EL (cell line): Measurements from ENCODE around the gene PKN1.
A peak's percentile ranks its signal among the peaks of the same experiment; 100 is the strongest.
"Not testable (repeated sequence)": the region's sequence is repeated elsewhere in the genome, so short reads cannot be mapped to it uniquely, and the experiment has no call there.

Experiments
- DNase-seq: peaks from one replicate; pipeline ENCODE4 v3.0.0-alpha.2; 2016

PKN1 gene

GRCh38 chr19:14492756-14493337 lies 59.7 kb downstream of the PKN1 start:
- DNase-seq = no peak

GRCh38 chr19:14494411-14494810 lies 61.3 kb downstream of the PKN1 start:
- DNase-seq = no peak

- peak; percentile 38 for DNase-seq
Observed at GRCh38 chr19:14494910-14495671, 62.0 kb downstream of the PKN1 start.

GRCh38 chr19:14495672-14496028 lies 62.5 kb downstream of the PKN1 start:
- no peak for DNase-seq

GRCh38 chr19:14496029-14496833 lies 63.1 kb downstream of the PKN1 start, which contains the start of gene GIPC1:
TSS of gene GIPC1 (minus strand) at chr19:14496127. CDS start at chr19:14482976, 13,151 bp downstream.
- DNase-seq = peak; percentile 99

GRCh38 chr19:14496834-14497227 lies 63.7 kb downstream of the PKN1 start:
- DNase-seq = no peak

- DNase-seq = no peak
Observed at GRCh38 chr19:14497228-14497921, 64.3 kb downstream of the PKN1 start.

GRCh38 chr19:14502334-14503092 lies 69.4 kb downstream of the PKN1 start:
- peak; percentile 57 for DNase-seq

GRCh38 chr19:14503285-14503684 lies 70.2 kb downstream of the PKN1 start:
- DNase-seq = no peak

- DNase-seq = not testable (repeated sequence)
Observed at GRCh38 chr19:14504575-14504974, 71.5 kb downstream of the PKN1 start.

- DNase-seq = peak; percentile 98
Observed at GRCh38 chr19:14505488-14506239, 72.6 kb downstream of the PKN1 start.

- DNase-seq = peak; percentile 90
Observed at GRCh38 chr19:14507704-14508542, 74.8 kb downstream of the PKN1 start.

- peak; percentile 82 for DNase-seq
Observed at GRCh38 chr19:14510311-14511228, 77.5 kb downstream of the PKN1 start.

GRCh38 chr19:14511229-14511593 lies 78.1 kb downstream of the PKN1 start:
- DNase-seq = no peak

GRCh38 chr19:14512406-14512961 lies 79.4 kb downstream of the PKN1 start:
- DNase-seq = no peak

- no peak for DNase-seq
Observed at GRCh38 chr19:14514215-14514863, 81.2 kb downstream of the PKN1 start.

- peak; percentile 55 for DNase-seq
Observed at GRCh38 chr19:14515501-14516047, 82.5 kb downstream of the PKN1 start.

GRCh38 chr19:14516048-14516534 lies 83.0 kb downstream of the PKN1 start:
- no peak for DNase-seq
